ENCODE measurements around the gene LRRIQ3.
"Not testable (repeated sequence)": the region's sequence is repeated elsewhere in the genome, so short reads cannot be mapped to it uniquely, and the experiment has no call there.

Gene LRRIQ3, protein sequence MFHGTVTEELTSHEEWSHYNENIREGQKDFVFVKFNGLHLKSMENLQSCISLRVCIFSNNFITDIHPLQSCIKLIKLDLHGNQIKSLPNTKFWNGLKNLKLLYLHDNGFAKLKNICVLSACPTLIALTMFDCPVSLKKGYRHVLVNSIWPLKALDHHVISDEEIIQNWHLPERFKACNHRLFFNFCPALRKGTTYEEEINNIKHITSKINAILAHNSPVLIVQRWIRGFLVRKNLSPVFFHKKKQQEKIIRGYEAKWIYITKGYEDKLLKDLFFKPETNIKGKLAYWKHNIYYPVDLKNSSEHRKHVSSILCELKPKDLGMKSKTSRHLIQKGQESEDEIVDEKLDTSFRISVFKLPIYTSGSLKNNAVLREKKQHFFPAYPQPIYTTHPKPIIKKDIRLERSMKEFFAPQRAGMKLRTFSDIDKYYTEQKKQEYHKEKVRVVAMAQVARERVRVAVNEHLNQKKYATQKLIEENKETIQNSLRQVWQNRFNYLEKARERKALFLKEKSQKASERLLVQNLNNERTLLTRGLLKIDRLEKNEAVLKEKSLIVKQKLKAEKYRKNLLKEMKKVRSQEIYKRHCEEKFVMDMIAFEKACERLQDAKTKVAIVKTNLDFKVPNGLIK

DNA sequence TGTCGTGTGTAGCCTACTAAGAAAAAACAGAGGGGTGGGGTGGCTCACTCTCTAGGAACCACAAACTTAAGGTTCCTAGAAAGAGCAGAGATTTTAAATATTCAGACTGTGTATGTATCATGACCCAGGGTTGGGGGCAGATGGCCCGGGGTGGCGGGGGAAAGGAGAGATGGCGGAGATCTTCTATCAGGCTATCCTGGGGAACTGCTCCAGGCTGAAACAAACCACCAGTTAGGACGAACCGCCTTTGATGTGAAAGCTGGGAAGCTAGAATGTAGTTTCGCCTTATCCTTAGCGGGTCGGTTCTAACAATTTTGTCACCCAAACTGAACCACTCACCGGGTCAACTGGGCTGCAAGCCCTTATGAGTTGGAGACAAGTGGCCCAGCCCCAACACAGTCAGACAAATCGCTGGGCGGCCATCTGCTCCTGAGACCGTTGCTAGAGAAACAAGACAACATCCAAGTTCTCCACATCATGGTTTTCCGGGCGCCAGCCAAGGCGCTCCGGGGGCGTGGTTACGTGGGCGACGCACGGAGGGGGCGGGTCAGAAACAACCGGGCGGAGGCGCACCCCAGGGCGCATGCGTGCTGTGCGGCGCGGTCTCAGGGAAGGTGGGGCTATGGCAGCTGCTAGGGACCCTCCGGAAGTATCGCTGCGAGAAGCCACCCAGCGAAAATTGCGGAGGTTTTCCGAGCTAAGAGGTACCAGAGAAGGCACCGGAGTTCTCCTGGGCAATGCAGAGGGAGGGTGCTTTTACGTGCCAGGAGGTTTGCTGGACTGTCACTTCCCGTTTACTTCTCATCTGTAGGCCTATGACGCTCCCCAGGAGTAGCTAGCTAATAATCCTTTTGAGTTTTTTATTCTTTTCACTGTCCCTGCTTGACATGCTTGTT, at the start of gene LRRIQ3, which contains the start of gene FPGT:
Gene LRRIQ3, minus strand, starts transcription at position 520 of the 896 bp plus-strand sequence. CDS start 14,492 bp downstream, outside the sequence.
Gene FPGT, plus strand, starts transcription at position 586 of the 896 bp plus-strand sequence. Its CDS starts 37 bp downstream, at position 623.
- peak; percentile 70 for DNase-seq

DNA sequence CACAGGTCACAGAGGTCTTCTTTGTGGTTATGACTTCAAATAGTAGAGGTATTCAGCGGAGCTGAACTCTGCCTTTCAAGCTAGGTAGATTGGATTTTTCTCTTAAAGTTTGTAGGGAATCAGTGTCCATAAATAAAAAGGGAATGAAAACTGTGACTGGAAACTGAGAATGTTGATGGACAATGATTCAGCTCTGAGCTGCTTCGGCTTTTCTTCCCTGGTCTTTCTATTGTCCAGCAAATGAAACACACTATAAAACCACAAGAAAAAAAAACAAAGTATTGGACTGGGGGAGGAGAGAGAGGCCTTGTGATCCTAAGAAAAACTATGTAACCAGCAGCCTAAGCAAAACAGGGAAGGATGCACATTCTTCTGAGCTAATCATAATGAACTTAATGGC, 48.3 kb upstream of the LRRIQ3 start:
- DNase-seq: no peak

DNA sequence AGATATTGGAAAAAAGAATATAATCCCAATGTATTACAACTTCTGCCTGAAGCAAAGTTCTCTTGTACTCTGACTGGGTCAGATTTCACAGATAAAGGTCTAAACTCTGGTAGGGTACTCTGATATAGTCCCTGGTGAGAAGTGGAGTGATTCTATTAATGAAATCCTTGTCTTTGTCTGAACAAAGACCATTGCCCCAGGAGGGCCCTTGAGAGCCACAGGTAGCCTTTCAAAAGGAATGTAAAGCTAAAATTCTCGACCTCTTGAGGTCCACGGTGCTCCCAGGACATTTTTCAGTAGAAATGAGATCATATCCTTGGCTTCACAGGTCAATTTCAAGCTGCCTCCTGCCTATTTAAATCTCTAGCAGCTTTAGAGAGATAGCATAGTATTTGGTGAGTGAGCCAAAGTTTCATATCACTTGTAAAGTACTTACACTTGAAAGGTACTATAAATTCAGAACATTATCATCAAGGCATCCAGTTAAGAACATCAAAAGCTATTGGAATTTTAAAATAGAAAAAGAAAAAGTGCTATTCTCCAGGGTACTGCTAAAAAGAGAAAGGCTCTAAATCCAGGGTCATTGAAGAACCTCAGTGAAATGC, 47.3 kb upstream of the LRRIQ3 start:
- DNase-seq: no peak

DNA sequence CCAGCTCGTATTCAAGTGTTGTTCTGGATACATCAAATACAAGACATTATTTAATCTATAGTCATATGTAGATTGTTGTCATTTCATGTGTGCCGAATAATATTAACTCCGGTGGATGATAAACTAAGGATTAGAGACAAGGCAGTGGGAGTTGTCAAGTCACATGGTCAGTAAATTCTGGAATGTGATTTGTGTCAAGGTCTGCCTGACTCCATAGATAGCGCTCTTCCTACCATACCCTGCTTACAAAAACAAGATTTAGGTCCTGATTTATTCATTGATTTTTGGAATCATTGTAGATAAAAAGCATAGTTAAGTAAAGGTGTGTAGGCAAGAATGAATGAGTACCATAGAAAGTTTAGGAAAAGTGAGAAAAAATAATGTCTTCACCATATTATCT, 39.8 kb upstream of the LRRIQ3 start:
- DNase-seq: no peak

DNA sequence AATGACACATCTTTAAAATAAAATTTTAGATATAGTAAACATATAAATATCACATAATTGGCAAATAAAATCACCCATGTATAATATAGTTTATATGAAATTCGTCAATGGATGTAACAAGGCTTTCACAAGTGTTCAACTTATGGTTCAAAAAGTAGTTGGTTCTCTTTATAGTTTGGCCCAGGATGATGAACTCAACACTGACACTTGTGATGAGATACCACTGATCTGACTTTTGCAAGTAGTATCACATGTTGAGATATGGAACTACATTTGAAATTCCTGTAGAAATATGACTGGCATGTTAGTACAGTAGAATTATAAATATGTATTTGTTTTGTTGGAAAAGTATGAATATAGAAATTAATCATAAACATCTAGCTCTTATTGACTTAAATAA, 39.1 kb upstream of the LRRIQ3 start:
- no peak for DNase-seq

DNA sequence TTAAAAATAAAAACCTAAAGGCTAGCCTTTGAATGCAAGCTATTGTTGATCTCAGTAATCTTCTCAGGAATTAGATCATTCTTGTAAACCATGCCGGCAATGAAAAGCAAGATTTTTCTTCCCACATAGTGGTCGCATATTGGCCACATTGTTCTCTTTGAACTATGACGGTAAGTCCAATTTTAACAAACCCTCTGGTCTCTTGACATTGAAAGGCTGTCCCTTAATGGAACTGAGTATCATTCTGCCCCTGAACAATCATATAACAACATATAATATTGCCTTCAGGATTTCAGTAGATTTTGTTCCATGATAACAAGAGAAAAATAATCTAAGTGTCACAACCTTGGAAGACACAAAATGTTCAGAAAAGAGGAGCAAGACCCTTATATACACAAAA, 38.5 kb upstream of the LRRIQ3 start:
- no peak for DNase-seq

DNA sequence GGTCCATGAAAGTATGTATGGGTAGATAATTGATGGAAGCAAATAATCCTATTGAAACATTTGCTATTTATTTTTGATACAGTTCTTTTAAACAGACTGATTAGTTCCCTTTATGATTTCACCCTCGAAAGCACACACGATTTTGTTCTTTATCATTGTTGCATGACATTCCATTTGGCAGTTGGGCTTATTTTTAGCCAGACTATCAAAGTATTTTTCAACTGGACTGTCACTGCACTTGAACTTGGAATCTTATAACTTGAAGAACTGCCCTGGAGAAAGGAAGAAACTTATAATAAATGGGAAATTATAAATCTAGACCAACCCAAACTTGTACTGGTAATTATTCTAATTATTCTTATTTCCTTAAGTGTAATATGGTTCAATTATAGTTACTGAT, 37.2 kb upstream of the LRRIQ3 start, which contains the start of gene TNNI3K:
Gene TNNI3K, plus strand, starts transcription at position 235 of the 400 bp plus-strand sequence. Its CDS starts 65 bp downstream, at position 300.
- no peak for DNase-seq

DNA sequence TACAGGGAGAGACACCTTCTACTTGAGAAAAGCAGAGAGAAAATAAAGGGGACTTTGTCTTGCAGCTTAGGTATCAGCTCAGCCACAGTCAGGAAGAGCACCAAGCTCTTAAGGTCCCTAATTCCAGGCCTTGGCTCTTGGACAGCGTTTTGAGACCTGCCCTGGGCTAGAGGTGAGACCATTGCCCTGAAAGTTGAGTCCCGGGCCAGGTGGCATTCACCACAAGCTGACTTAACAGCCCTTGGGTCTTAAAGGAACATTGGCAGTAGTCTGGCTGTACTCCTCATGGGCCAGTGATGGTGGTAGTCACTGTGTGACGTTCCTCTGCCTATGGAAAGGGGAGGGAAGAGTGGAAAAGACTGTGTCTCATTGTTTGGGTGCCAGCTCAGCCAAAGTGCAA, 25.5 kb upstream of the LRRIQ3 start:
- no peak for DNase-seq

DNA sequence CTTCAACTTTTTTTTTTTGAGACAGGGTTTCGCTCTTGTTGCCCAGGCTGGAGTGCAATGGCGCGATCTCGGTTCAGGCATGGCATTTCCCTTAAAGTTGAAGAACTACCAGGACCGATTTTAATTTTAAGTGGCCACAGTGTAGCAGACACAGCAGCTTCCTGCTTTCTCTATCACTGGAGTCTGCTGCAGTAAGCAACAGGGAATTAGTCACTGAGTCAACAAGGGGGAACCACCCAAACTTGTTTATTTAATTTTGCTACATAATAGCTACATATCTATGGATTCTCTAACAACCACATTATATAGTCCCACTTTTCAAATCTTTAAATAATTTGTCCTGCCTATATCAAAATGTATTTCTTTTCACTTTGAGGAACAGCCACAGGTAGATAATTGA, 24.7 kb upstream of the LRRIQ3 start:
- no peak for DNase-seq

DNA sequence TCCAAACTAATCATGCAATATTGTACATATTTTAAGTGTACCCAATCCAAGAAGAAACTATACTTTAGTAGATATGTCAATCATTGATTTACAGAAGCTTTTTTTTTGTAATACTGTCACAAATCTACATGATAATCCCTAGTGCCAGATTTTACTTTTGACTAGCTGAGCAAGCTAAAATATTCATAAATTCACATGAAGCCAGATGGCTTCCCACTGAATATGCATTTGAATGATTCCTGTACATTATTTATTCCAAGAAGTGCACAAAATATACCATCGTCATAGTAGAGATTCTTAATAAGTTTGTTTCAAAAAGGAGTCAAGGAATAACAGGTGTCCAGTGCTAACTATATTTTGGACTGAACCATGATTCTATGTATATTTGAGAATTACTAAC, 17.3 kb upstream of the LRRIQ3 start:
- no peak for DNase-seq

DNA sequence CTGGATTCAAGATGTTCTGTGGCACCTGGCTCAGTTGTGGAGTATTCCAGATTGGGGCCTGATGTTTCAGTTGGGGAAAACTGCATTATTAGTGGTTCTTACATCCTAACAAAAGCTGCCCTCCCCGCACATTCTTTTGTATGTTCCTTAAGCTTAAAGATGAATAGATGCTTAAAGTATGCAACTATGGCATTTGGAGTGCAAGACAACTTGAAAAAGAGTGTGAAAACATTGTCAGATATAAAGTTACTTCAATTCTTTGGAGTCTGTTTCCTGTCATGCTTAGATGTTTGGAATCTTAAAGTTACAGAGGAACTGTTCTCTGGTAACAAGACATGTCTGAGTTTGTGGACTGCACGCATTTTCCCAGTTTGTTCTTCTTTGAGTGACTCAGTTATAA, 7.3 kb upstream of the LRRIQ3 start:
- no peak for DNase-seq

DNA sequence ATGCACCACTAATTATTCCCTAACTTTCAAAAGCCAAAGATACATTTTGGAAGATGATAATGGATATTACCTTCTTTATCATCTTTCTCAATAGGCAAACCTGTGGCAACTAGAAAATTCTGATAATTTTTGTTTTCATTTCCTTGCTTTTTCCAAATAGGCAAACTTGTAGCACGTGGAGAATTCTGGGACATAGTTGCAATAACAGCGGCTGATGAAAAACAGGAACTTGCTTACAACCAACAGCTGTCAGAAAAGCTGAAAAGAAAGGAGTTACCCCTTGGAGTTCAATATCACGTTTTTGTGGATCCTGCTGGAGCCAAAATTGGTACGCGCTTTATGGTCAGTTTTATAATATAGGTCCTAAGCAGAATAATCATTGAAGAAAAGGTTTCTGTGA, 1.5 kb upstream of the LRRIQ3 start:
- no peak for DNase-seq

DNA sequence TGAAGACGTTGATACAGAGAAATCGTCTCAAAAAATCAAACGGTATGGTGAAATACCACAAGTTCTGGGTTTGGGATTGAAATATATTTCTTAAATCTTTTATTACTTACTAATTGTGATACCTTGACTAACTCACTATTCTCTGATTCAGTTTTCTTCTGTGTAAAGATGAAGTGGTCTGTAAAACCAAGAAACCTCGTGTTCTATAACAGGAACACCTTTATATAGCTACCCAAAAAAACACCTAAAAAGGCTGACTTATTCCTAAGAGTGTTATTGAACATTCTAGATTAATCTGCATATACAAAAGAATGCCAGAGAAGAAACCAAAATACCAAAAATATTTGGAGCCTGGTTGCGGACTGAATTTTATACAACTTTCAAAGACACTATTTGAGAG, 721 bp downstream of the LRRIQ3 start:
- no peak for DNase-seq

DNA sequence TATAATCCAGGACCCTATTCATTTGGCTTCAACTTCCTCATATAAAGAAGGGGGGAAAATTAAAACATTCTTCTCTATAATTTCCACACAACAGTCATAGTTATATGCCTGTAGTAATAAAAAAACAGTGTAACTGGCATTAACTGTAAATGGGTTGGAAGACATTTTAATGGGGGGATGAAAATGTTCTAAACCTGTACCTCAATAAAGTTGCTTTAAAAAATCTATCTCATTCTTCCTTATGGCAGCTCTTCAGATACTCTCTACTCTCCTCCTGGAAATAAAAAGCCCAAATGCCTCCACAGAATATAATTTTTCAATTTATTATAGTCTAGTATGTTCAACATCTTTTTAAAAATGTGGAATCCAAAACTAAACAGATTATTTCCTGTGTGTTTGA, 2.6 kb downstream of the LRRIQ3 start:
- no peak for DNase-seq

DNA sequence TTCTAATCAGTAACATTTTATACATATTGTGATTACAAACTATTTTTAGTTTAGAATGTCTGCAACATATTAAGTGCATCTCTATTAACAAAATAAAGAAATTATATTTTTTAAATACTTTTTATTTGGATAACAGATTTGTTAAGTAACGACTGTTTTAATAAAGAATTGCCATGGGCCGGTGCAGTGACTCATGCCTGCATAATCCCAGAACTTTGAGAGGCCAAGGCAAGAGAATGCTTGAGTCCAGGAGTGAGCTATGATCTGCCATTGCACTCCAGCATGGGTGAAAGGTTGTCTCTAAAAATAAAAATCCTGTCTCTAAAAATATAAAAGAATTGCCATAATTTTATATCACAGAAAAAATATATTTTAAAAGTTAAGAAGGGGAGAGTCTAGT, 4.1 kb downstream of the LRRIQ3 start:
- no peak for DNase-seq

DNA sequence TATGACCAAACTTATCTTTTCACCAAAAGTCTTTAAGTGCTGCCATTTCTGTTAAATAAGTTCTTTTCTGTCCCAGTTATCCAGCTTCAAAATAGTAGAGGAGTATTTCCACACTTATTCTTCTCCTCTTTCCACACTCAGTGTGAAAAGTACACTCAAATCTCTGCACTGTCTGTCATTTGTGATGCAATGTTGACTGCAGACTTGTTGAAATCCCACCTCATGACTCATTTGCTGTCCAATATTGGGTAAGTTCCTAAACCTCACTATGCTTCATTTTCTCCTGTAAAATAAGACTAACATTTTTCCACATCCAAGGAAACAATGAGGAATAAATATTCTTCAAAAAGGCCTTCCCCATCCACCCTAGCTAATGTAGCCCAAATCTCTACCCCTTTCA, 17.5 kb downstream of the LRRIQ3 start:
- DNase-seq: no peak

DNA sequence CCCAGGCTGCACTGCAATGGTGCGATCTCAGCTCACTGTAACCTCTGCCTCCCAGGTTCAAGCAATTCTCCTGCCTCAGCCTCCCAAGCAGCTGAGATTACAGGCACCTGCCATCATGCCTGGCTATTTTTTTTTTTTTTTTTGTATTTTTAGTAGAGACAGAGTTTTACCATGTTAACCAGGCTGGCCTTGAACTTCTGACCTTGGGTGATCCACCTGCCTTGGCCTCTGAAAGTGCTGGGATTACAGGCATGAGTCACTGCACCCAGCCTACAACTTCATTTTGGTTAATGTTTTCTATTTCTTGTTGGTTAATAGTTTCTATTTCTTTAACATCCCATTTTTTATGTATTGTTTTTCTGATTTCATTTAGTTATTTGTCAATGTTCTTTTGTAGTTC, 23.6 kb downstream of the LRRIQ3 start:
- DNase-seq: not testable (repeated sequence)

DNA sequence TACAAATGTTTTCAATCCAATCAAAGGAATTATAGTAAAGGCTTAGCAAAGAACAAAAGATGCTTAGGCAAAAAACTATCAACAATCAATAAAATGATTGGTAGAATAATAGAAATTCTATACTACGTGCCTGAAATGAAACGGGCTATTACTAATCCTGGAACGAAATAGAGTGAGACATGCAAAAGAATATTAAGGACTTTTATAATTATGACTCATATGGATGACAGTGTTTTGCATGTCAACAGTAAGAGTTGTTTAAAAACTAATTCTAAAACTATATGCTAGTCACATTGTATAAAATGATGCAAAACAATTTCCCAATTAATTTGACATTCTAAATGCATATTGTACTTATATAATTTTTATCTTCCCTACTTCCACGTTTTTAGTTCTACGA, 35.6 kb downstream of the LRRIQ3 start:
- no peak for DNase-seq

DNA sequence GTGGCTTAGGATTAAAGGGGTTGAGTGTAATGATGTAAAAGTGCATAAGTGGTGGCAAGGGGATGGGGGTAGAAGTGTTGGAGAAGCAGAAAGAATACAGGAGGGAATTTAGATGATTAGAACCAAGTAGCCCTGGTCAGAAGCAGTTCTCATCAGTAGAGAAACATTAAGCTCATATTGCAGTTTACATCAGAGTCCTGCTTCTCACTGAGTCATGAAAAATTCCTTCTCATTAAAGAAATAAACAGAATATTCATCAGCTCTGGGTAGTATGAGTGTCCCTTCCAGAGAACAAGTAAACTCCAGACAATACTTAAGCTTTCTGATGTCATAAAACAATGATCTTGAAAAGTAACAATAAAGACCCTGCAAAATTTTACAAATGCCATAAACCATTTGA, 36.5 kb downstream of the LRRIQ3 start:
- DNase-seq: no peak

DNA sequence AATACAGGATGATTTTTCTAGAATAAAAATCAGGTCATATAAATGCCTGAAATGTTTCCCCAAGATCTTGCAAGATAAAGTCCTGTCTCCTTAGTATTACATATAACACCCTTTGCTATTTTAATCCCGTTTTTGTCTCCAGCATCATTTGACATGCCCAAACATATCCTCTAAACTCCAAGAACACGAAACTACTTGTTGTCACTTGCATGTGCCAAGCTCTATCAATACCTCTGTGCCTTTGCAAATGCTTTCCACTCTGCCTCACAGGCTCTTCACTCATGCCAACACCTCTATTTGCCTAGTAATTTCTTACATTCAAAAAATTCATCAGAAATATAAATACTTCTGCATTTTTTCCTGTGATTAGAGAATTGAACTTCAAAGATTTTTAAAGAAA, 37.9 kb downstream of the LRRIQ3 start:
- no peak for DNase-seq

DNA sequence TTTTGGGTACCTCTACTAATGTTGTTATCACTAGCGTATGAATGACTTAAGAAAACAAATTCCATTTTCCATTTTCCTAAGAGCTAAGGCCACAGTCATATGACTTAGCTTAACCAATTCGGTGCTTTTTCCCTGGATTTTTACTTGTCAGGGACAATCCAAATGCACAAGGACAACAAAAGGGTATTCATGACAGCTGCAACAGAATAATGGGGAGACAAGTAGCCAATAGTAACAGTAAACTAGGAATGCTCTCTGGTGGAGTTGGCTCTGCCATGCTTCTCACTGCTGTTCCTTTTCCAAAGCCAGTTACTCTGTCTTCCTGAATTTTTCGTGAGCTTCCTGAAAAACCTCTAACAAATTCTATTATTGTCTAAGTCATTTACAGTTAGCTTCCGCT, 52.9 kb downstream of the LRRIQ3 start:
- no peak for DNase-seq

DNA sequence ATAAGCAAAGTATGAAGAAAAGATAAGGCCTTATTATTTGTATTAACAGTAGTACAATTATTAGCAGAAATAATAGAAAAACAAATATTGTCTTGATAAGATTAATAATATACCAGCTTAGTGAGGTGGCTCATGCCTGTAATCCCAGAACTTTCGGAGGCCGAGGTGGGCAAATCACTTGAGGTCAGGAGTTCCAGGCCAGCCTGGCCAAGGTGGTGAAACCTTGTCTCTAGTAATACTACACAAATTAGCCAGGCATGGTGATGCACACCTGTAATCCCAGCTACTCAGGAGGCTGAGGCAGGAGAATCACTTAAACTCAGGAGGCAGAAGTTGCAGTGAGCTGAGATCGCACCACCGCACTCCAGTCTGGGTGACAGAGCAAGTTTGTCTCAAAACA, 80.6 kb downstream of the LRRIQ3 start:
- DNase-seq: not testable (repeated sequence)

DNA sequence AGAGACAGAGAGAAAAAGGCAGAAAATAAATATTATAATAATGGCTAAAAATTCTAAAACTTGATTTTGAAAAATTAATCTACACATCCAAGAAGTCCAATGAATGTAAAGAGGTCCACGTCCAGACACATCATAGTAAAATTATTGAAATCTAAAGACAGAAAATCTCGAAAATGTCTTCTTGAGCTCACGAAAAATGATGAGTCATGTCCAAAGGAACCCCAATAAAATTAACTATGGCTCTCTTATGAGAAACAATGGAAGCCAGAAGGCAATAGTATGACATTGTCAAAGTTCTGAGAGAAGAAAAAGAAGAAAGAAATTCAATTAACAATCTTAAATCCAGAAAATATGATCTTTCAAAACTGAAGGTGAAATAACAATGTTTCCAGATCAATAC, 84.6 kb downstream of the LRRIQ3 start:
- DNase-seq: no peak

Data from SIG-M5 (cell line).